Measurements from ENCODE around the gene DBF4. TPM values are rescaled to one million over a fixed set of nuclear protein-coding genes. Genes with fewer than 3 reads are reported as not detected.
"Not testable (repeated sequence)": the region's sequence is repeated elsewhere in the genome, so short reads cannot be mapped to it uniquely, and the experiment has no call there.

Gene DBF4
- polyA plus RNA-seq, 1 donor = 10.2 TPM

- DNase-seq (ENCODE audit: low read depth) = no peak
Measured at GRCh38 chr7:87878208-87878735, 2.0 kb downstream of the DBF4 start.

GRCh38 chr7:87882151-87882937, 6.1 kb downstream of the DBF4 start:
- DNase-seq (ENCODE audit: low read depth) = peak; percentile 52

GRCh38 chr7:87885018-87885417, 8.7 kb downstream of the DBF4 start:
- no peak for DNase-seq (ENCODE audit: low read depth)

GRCh38 chr7:87886875-87887274, 10.6 kb downstream of the DBF4 start:
- DNase-seq (ENCODE audit: low read depth) = no peak

GRCh38 chr7:87895363-87895762, 19.1 kb downstream of the DBF4 start:
- no peak for DNase-seq (ENCODE audit: low read depth)

- DNase-seq (ENCODE audit: low read depth) = no peak
Measured at GRCh38 chr7:87899255-87899654, 23.0 kb downstream of the DBF4 start.

- DNase-seq (ENCODE audit: low read depth) = not testable (repeated sequence)
Measured at GRCh38 chr7:87907136-87907906, 31.0 kb downstream of the DBF4 start.

- not testable (repeated sequence) for DNase-seq (ENCODE audit: low read depth)
Measured at GRCh38 chr7:87908814-87909213, 32.5 kb downstream of the DBF4 start.

- DNase-seq (ENCODE audit: low read depth) = no peak
Measured at GRCh38 chr7:87912121-87912520, 35.8 kb downstream of the DBF4 start.

- no peak for DNase-seq (ENCODE audit: low read depth)
Measured at GRCh38 chr7:87918740-87919139, 42.4 kb downstream of the DBF4 start.

GRCh38 chr7:87919875-87920274, 43.6 kb downstream of the DBF4 start:
- DNase-seq (ENCODE audit: low read depth) = no peak

GRCh38 chr7:87920578-87920977, 44.3 kb downstream of the DBF4 start:
- no peak for DNase-seq (ENCODE audit: low read depth)

- DNase-seq (ENCODE audit: low read depth) = not testable (repeated sequence)
Measured at GRCh38 chr7:87922759-87923395, 46.6 kb downstream of the DBF4 start.

- no peak for DNase-seq (ENCODE audit: low read depth)
Measured at GRCh38 chr7:87926581-87927461, 50.5 kb downstream of the DBF4 start.

GRCh38 chr7:87933605-87933952, 57.3 kb downstream of the DBF4 start:
- DNase-seq (ENCODE audit: low read depth) = no peak

GRCh38 chr7:87933953-87934698, 57.8 kb downstream of the DBF4 start, which contains the start of gene ADAM22:
Gene ADAM22, plus strand, starts transcription at chr7:87934251. Its CDS starts 215 bp downstream, at chr7:87934466.
- DNase-seq (ENCODE audit: low read depth) = peak; percentile 50

- DNase-seq (ENCODE audit: low read depth) = no peak
Measured at GRCh38 chr7:87934699-87935383, 58.5 kb downstream of the DBF4 start.

GRCh38 chr7:87935384-87935706, 59.1 kb downstream of the DBF4 start:
- no peak for DNase-seq (ENCODE audit: low read depth)

- no peak for DNase-seq (ENCODE audit: low read depth)
Measured at GRCh38 chr7:87941138-87941537, 64.8 kb downstream of the DBF4 start.

GRCh38 chr7:87944547-87944946, 68.3 kb downstream of the DBF4 start:
- no peak for DNase-seq (ENCODE audit: low read depth)

All from forelimb muscle (tissue), 1 donor.